Measurements from ENCODE around the gene SDK2. TPM values are rescaled to one million over a fixed set of nuclear protein-coding genes. Genes with fewer than 3 reads are reported as not detected.

SDK2 gene
- total and polyA plus RNA-seq, 2 of the 8 experiments (the other 6 are each of a cell fraction or from before 2014, with no cell fraction given): 3.9 to 4.1 TPM

GRCh38 chr17:73391331-73392265 is 252.6 kb downstream of the SDK2 start:
- Histone ChIP-seq H3K4me3 (ENCODE audit: extremely low read depth in 1 of 4, insufficient read depth in 2 of 4, low read depth in 3 of 4, low read length in 4 of 4) (no peak overlapping the region), H3K18ac (ENCODE audit: extremely low read depth, low read length) (no peak overlapping the region), H3K4me1 (replicated peaks in 1 of 4; ENCODE audit: control insufficient read depth in 3 of 4, insufficient read depth in 4 of 4, low read length in 3 of 4) (peaks cover 0 to 2% (median 0%) of the 10 kb centered on the region in 4 experiments; a peak in 3 of 7 replicates), H3K4me2 (ENCODE audit: insufficient read depth in 1 of 2, low read depth in 2 of 2, low read length in 2 of 2) (no peak overlapping the region), H3K79me1 (ENCODE audit: low read depth, low read length) (no peaks in the 10 kb centered on the region; the same call in 1 of the 2 replicates), H2AK5ac (ENCODE audit: low read depth, low read length) (no peak overlapping the region), H2BK15ac (ENCODE audit: low read length) (no peak overlapping the region), H4K5ac (ENCODE audit: insufficient read length, low read depth, low read length) (no peak overlapping the region), H3K27me3 (replicated peaks in 1 of 4; ENCODE audit: control insufficient read depth in 3 of 4, extremely low read depth in 1 of 4, insufficient read depth in 3 of 4, low read length in 3 of 4) (no peaks in the 10 kb centered on the region), H2BK12ac (ENCODE audit: low read depth, low read length) (no peak overlapping the region), H3K4ac (replicated peaks; ENCODE audit: insufficient read length, low read depth, low read length) (no peak overlapping the region), H3K23ac (ENCODE audit: insufficient read length) (no peak overlapping the region), H2BK5ac (ENCODE audit: low read depth, low read length) (no peak overlapping the region), H3K14ac (ENCODE audit: insufficient read length) (no peak overlapping the region), H3K56ac (replicated peaks; ENCODE audit: insufficient read length, low read depth, low read length) (no peak overlapping the region), H2AFZ (ENCODE audit: low read length) (no peak overlapping the region), H3K23me2 (ENCODE audit: low read depth, low read length) (no peaks in the 10 kb centered on the region; the same call in 1 of the 2 replicates), H4K20me1 (replicated peaks in 1 of 2; ENCODE audit: control insufficient read depth in 1 of 2, insufficient read depth in 2 of 2, low read length in 2 of 2) (peaks cover 0 to 1% of the 10 kb centered on the region in 2 experiments), H3K36me3 (ENCODE audit: control insufficient read depth in 2 of 4, insufficient read depth in 4 of 4, low read length in 3 of 4) (no peaks in the 10 kb centered on the region; a peak in 2 of 8 replicates), H3K9ac (replicated peaks in 1 of 4; ENCODE audit: extremely low read depth in 1 of 4, low read depth in 3 of 4, low read length in 3 of 4) (no peak overlapping the region), H3K27ac (ENCODE audit: low read depth, low read length) (no peak overlapping the region), H3K9me3 (ENCODE audit: insufficient read depth in 2 of 2, low read depth in 1 of 2, low read length in 1 of 2) (no peaks in the 10 kb centered on the region), H2BK20ac (ENCODE audit: low read length) (no peak overlapping the region), H3K79me2 (ENCODE audit: control insufficient read depth in 1 of 2, insufficient read depth in 2 of 2, low read length in 2 of 2) (no peaks in the 10 kb centered on the region), H4K91ac (replicated peaks; ENCODE audit: insufficient read length, low read length) (no peak overlapping the region), H4K8ac (ENCODE audit: extremely low read depth, insufficient read depth, low read length) (peak overlapping the region; percentile 38; the same call in 1 of the 2 replicates), H2BK120ac (replicated peaks; ENCODE audit: low read depth, low read length) (no peak overlapping the region)
- 88% methylated on average over 18 of the region's 24 CpGs; no CpG with 5 or more reads in 1 of the 2 experiments for WGBS, 2 experiments (ENCODE audit: extremely low coverage in 1 of 2, insufficient coverage in 1 of 2, insufficient read length in 1 of 2, insufficient replicate concordance in 2 of 2, low coverage in 1 of 2, low lambda C conversion rate in 2 of 2, missing lambda C conversion rate in 1 of 2)
- no peak for DNase-seq (ENCODE audit: low read depth in 1 of 2, low spot score in 2 of 2)
- ChIA-PET CTCF (ENCODE audit: partially characterized antibody) (interaction anchor here (0.6 to 3.0 kb wide), 3 partner anchors 17 to 38 kb away, joined by 3 to 15 read pairs (median 10); no protein-coding TSS in a partner anchor), POLR2A (ENCODE audit: partially characterized antibody) (no interaction called here)
- FAIRE-seq: no peak
- TF ChIP-seq CTBP2 (IDR thresholded peaks at IDR 0.05; ENCODE audit: borderline replicate concordance, insufficient read depth, insufficient read length, low read length) (no peak), CHD1 (IDR thresholded peaks at IDR 0.05; ENCODE audit: low read depth, low read length) (no peak), CHD2 (IDR thresholded peaks at IDR 0.05; ENCODE audit: low read length) (no peak), HDAC2 (IDR thresholded peaks at IDR 0.05; ENCODE audit: borderline replicate concordance in 1 of 2, low read depth in 2 of 2, low read length in 2 of 2) (no peak), PHF8 (conservative IDR thresholded peaks at IDR 0.05; ENCODE audit: low read depth, low read length) (no peak), SP2 (IDR thresholded peaks at IDR 0.05; ENCODE audit: low read length) (no peak), TCF12 (IDR thresholded peaks at IDR 0.05; ENCODE audit: low read depth, low read length) (no peak), CREB1 (IDR thresholded peaks at IDR 0.05) (no peak), RAD21 (IDR thresholded peaks at IDR 0.05 in 1 of 2, conservative IDR thresholded peaks at IDR 0.05 in 1 of 2; ENCODE audit: low read depth in 2 of 2, low read length in 2 of 2) (no peak), SAP30 (IDR thresholded peaks at IDR 0.05; ENCODE audit: insufficient read depth, insufficient replicate concordance, low read length) (no peak), ZNF274 (IDR thresholded peaks at IDR 0.05; ENCODE audit: borderline replicate concordance, extremely low read depth, low read length) (no peak)
